Frontal cortex (tissue), 4 donors: ENCODE results near the gene HOXC10. TPM values are rescaled to one million over a fixed set of nuclear protein-coding genes. Genes with fewer than 3 reads are reported as not detected.

Source experiments
- DNase-seq, 2 donors: peaks; one replicate each; pipeline ENCODE4 v3.0.0; 2012; ENCODE audit warnings: low spot score in 2 of 2
- FAIRE-seq: peaks from 2 replicates; lab custom pipeline; 2012; peaks lifted over from hg19 to GRCh38; lab: Jason Lieb, UNC
- total RNA-seq: library from RNA; depleted of rRNA; stranded (reverse); fragments of >200 nt; gene quantifications from one replicate; pipeline ENCODE4 v1.2.3, GENCODE V29; 2014
- donor health status: control.
- donor health status: control.
- donor health status: control.

HOXC10 gene
- not detected for total RNA-seq

DNA sequence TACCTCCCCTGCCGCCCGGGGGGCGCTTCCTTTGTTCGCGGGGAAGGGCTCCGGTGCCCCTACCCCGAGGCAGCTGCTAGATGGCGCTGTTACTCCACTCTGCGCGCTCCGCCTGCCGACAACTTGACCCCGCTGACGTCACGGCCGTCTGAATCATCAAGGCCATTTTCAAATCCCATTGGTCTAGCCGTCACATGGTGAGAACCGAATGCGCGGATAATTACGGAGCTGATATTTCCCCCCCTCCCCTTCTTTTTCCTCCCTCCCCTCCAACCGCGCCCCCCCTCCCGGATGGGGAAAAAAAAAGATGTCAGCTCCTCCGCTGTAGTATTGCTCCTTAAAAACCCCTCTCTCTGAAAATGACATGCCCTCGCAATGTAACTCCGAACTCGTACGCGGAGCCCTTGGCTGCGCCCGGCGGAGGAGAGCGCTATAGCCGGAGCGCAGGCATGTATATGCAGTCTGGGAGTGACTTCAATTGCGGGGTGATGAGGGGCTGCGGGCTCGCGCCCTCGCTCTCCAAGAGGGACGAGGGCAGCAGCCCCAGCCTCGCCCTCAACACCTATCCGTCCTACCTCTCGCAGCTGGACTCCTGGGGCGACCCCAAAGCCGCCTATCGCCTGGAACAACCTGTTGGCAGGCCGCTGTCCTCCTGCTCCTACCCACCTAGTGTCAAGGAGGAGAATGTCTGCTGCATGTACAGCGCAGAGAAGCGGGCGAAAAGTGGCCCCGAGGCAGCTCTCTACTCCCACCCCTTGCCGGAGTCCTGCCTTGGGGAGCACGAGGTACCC, at the start of gene HOXC10:
TSS of gene HOXC10 (plus strand) at position 246 of the 791 bp plus-strand sequence. CDS start at position 360, 114 bp downstream.
- FAIRE-seq (no peak), DNase-seq (peak; percentile 70 to 73)

DNA sequence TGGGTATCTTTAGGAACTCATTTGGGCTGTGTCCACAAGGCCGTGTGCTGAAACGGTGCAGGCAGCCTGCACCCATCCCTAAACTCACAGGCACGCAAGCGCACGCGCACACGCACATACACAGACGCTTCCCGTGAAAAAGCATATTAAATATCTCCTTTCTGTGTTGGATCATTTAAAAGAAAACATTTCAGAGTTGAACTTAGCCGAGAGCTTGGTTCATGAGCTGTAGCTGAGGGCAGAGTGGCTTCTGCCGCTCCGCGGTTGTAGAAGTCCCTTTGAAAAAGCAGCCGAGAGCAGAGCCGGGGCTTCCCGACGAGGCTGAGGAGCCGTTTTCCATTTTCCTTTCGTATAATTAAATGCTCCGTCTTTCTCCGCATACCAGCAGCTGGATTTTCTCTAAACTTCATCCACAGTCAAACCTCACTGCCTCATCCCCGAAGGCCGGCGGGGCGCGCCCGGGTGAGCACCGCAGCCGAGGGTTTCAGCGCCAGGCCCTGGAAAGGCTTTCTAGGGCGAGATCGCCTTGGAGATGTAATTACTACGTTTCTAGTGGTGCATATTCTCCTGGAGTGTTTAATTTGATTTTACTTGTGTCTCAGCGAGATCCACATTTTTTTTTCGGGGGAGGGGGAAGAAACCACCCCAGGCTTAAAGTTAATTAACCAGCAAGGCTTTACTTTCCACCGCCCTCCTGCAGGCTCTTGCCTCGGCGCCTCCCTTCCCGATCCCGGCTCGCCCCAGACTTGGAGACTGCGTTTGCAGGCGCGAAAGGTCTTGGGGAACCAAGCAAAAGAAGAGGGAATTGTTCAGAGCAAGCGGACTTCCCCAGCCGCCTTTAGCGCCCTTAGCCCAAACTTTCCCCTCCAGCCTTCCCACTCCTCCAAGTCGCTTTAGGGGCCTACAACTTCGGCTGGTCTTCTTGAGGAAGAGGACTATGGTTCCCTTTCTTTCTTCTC, 49.3 kb upstream of the HOXC10 start:
- DNase-seq, result no peak
- FAIRE-seq, result no peak

DNA sequence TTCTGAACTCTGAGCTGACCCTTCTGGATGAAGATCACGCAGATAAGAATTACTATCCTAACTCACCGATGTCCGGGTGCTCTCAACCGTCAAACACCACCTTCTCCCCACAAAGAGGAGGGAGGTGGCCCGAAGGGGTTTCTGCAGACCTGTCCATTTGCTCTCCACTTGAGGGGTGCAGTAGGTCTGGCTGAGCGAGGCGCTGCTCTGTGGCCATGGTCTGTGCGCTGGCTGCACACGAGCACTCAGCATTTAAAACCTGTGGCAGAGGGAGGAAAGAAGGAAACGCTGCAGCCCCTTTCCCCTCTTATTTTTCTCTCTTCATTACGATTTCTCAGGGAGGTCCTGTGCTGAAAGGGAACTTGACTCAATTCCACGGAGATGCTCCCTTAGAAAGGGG, 47.8 kb upstream of the HOXC10 start:
- FAIRE-seq, result no peak
- DNase-seq, result no peak

DNA sequence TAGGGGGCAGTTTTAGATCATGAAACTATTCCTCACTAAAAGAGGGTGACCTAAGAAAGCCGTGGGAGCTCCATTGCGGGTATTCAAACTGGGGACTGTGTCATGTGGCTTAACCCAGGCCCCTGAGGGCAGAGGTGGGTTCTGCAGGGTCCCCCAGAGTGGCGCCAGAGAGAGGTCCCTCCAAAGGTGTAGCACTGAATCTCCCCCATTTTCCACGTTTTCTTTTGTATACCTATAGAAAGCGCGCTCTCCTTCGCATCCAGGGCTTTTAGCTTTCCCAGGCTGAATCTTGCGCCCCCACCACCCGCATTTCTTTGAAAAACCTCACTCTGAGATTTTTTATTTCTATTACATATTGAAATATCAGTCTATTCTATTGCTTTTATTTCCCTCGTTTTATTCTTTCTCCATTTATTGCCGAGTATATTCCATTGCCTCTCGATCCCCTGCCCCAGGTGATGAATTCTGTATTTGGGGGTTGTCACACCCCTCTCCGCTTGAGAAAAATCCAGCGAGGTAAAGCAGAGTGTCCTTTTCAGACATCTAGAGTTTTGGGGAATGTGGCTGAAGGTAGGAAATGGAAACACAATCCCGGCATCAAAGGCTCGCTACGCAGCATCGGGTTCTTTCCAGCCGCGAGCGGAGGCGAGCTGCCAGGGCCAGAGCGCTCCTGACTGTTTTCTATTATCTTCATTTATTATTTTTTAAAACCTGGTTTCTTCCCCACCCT, 47.2 kb upstream of the HOXC10 start:
- DNase-seq (no peak), FAIRE-seq (no peak)

DNA sequence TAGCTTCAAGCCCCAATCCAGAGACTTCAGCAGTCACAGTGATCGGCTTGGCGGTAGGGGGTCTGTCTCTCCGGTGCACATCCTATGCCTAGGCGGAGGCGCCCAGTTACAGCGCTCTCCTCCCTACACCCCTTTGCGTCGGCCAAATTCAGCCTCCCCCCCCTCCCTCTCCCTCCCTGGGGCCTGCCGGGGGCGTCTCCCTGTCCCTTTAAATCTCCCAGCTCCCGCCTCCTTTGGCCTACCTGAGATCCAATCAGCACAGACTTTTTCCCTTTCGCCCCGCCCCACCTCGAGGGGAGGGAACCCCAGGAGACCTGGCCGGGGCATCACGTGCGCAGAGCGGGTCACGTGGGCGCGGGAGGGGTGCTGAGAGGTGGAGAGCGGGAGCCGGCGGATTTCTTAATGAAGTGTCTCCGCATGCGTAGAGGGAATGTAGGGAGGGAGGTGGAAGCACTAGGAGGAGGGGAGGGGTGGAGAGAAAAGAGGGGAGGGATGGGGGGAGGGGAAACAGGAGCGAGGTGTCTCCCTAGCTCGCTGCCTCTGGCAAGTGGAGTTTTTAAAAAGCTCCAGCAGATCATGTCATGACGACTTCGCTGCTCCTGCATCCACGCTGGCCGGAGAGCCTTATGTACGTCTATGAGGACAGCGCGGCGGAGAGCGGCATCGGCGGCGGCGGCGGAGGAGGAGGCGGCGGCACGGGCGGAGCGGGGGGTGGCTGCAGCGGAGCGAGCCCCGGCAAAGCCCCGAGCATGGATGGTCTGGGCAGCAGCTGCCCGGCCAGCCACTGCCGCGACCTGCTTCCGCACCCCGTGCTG, 46.4 kb upstream of the HOXC10 start, which contains the start of gene HOXC13:
TSS of gene HOXC13 (plus strand) at position 506 of the 815 bp plus-strand sequence. CDS start at position 582, 76 bp downstream.
- no peak for FAIRE-seq

DNA sequence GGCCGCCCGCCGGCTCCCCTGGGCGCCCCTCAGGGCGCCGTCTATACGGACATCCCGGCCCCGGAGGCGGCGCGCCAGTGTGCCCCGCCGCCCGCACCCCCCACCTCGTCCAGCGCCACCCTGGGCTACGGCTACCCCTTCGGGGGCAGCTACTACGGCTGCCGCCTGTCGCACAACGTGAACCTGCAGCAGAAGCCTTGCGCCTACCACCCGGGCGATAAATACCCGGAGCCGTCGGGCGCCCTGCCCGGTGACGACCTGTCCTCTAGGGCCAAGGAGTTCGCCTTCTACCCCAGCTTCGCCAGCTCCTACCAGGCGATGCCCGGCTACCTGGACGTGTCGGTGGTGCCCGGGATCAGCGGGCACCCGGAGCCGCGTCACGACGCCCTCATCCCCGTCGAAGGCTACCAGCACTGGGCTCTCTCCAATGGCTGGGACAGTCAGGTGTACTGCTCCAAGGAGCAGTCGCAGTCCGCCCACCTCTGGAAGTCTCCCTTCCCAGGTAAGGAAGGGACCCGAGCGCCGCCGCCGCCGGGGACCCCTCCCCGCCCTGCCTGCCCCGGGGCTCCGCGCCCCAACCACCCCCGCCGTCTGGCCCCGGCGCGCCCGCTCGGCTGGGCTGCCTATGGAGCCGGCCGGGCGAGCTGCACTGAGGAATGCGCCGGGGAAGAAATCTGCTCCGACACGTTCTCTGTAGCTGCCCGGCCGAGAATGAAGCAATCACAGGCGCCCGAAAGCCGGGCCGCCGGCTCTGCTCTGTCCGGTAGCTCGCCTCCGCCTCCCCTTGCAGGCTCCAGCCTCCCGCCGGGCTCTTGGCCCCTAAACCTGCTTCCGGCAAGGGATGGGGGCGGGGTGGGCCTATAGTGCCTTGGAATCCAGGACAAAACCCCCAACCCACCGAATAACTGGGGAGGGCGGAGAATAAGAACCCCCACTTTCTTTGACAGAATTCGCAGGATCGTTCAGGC, 45.5 kb upstream of the HOXC10 start:
- FAIRE-seq, result no peak
- no peak for DNase-seq

More for the DNA sequence above, 46.4 kb upstream of the HOXC10 start, which contains the start of gene HOXC13:
- no peak for DNase-seq

DNA sequence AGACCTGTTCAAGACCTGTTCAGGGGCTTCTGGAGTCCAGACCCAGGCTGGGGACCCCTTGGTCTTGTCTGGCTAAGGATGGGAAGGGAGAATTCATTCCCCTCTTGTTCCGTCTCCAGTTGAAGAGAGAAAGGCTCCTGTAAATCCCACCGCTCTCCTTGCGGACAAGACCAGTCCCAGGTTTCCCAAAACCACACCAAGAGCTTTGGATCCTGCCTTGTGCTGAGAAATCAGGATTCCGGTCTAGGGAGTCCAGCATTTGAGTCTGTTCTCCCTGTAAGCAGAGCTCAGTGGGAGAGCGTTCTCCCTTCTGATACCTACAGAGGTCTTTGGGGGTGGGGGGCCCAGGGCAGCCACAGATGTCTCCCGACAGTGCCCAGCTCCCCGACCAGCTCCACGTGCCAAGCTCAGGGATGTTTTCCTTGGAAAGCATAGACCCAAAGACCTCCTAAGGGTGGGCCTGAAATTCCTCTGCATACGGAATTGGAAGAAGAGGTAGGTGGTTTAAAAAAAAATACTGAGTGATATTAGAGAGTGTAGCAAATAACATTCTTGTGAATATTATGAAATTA, 44.4 kb upstream of the HOXC10 start:
- FAIRE-seq (no peak), DNase-seq (no peak)

DNA sequence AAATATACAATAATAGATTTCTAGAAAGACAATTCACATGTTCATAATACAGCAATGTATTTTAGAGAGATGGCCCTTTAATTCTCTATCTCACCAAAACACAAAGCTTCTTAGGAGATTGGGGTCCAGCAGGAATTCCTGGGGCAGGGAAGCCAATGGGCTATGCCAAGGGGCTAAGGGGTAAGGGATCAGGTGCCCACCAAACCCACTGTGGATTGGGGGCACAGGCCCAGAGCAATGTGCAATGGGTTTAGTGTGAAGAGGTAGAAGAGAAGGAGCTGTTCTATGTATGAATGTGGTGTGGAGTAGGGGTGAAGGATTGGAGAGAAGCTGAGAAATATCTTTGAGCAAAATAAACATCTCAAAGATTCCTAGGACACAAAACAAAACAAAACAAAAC, 43.8 kb upstream of the HOXC10 start:
- no peak for FAIRE-seq
- DNase-seq, result no peak

DNA sequence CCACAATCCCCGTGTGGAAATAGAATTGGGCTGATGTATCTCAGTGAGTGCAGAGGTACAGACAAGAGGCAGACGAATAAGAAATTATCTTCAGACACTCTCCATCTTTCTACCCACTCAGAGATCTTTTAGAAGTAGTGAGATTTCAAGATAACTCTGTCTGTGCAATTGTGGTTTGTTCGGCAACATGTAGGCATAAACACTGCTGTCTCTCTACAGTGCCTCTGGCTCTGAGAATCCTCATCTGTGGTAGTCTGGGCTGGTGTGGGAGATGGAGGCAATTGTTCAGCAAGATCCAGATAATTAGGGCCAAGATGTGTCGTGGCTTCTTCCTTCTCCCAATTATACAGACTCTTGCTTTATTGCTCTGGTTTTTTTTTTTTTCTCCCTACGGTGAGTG, 43.2 kb upstream of the HOXC10 start:
- DNase-seq (no peak), FAIRE-seq (no peak)

DNA sequence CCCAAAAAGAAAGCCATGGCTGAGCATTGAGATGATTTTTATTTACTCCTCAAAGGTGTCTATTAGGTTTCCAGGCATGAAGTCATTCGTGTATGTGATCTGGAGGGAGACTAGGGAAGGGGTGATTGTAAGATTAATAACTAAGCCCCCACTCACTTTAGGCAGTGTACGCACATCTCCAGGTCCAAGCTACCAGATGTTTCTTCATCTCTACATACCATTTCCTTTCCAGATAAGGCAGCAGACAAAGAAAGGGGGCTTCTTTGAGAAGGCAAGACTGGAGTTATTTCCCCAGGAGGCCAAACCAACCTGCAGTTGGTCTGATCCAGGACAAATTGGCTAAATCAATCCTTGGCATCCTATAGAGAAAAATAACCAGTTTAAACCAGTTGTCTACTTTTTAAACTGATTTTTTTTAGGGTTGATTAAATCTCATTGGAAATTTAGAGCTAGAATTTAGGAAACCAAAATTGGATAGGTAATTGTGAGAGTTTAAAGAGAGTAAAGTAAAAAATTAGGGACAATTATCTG, 42.4 kb upstream of the HOXC10 start:
- no peak for FAIRE-seq
- no peak for DNase-seq

DNA sequence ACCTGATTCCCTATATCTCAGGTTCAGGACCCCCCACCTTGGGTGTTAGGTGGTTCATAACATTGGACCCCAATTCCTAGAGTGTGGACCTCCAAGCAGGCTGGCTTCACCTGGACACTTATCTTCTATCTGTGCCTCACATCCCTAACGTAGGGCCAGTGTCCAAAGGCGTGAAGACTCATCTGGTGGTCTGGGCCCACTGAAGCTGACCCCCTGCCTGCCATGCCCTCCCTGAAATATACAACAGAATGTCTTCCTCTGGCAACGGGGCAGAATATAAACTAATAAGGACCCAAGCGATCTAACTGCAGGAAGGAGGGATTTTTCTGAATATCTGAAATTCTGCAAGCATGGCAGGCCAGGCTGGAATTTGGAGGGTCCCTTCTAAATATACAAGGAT, 40.7 kb upstream of the HOXC10 start:
- FAIRE-seq (no peak), DNase-seq (no peak)

DNA sequence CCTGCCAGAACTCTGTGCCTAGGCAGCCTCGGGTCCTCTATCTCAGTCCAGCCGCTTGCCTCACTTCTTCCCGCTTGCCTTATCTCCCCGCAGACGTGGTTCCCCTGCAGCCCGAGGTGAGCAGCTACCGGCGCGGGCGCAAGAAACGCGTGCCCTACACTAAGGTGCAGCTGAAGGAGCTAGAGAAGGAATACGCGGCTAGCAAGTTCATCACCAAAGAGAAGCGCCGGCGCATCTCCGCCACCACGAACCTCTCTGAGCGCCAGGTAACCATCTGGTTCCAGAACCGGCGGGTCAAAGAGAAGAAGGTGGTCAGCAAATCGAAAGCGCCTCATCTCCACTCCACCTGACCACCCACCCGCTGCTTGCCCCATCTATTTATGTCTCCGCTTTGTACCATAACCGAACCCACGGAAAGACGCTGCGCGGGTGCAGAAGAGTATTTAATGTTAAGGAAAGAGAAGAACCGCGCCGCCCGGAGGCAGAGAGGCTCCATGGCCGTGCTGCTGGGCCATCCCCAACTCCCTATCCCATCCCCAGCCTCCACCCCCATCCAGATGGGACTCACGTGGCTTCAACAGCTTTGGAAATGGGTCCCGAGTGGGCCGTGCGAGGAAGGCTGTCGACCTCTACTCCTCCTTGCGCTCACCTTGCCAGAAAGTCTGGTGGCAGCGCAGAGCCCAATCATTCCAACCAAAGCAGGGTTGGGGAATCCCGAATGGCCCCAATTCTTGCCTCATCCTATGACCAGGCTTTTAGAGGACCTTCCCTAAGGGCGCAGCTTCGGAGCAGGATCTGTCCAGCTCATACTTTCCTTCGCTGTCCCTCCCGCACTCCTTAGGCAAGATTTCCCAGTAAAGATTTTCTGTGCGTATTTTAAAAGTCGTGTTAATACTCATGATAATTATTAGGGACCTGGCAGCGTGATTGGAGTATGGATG, 39.8 kb upstream of the HOXC10 start:
- DNase-seq (no peak), FAIRE-seq (no peak)

DNA sequence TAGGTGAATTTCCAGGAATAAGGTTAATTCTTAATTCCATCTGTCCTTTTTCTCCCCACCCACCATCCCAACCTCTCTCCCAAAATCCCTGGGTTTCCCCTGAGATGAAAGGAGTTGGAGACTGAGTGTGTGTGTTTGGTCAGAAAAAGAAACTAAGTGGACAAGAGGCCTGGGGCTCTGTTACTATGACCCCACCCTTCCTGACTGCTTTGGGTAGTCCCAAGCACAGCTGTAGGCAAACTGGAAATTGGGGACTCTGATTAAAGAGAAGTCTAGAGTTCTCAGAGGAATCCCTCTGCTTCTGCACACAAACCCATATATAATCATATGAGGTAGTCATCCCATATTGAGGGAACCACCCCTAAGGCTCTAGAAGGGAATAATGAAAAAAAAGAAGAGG, 37.2 kb upstream of the HOXC10 start:
- DNase-seq (no peak), FAIRE-seq (no peak)

DNA sequence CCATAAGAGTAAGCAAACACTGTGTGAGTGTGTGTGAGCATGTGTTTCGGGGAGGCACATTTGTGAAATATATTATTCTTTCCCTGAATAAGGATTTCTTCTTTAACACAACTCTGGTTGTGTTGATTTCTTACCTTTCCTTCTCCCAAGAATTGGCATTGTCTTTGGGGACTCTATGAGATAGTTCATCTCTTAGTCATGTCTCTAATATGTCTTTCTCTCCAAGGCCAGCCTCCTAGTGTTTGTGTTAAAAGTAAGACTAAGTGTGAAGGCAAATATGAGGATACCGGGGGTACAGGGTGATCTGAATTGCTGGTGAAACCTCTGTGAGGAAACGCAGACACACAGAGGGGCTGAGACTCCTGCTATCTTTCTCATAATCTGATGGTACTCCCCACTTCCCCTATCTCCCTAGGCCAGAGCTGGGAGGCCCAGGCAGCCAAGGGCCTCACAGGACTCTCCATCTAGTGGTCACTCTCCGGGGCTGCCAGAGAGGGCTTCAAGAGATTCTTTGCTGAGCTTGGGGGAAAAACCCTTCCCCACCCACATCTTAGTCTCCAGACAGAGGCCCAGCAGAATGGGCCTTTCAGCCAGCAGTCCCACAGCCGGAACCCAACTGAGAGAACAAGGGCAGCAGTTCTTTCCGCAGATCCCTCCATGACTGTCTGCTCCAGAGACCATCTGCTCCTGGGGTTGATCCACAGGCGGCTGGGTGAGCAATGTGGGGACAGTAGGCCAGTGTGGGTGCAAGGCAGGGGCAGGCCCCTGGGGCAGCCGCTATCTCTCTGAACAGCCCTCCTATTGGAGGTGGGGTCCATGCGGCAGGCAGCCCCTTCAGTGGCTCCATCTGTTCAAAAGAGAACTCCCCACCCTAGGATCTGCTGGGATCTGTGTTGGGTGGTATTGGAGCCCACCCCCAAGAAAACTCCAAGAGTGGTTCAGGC, 36.0 kb upstream of the HOXC10 start:
- FAIRE-seq, result no peak
- DNase-seq, result no peak
